Activated CD8-positive, alpha-beta memory T cell treated with anti-CD3 and anti-CD28 coated beads for 24 hours (primary cell): ENCODE data around the gene RASA3.
"Not testable (repeated sequence)": the region's sequence is repeated elsewhere in the genome, so short reads cannot be mapped to it uniquely, and the experiment has no call there.

Source experiments
- DNase-seq: peaks from one replicate; pipeline ENCODE4 v3.0.0-alpha.2; 2020

RASA3 gene

GRCh38 chr13:114030666-114031610 is 101.5 kb downstream of the RASA3 start:
- DNase-seq: no peak

- no peak for DNase-seq
Observed at GRCh38 chr13:114029866-114030625, 102.4 kb downstream of the RASA3 start.

- DNase-seq: no peak
Observed at GRCh38 chr13:114027826-114028225, 104.6 kb downstream of the RASA3 start.

- no peak for DNase-seq
Observed at GRCh38 chr13:114027046-114027715, 105.2 kb downstream of the RASA3 start.

- DNase-seq: no peak
Observed at GRCh38 chr13:114026481-114026880, 105.9 kb downstream of the RASA3 start.

GRCh38 chr13:114025714-114026431 is 106.5 kb downstream of the RASA3 start:
- no peak for DNase-seq

- DNase-seq: no peak
Observed at GRCh38 chr13:114025405-114025713, 107.1 kb downstream of the RASA3 start.

GRCh38 chr13:114024603-114025404 is 107.6 kb downstream of the RASA3 start:
- DNase-seq: no peak

- no peak for DNase-seq
Observed at GRCh38 chr13:114023716-114024602, 108.5 kb downstream of the RASA3 start.

- no peak for DNase-seq
Observed at GRCh38 chr13:114022876-114023275, 109.5 kb downstream of the RASA3 start.

- no peak for DNase-seq
Observed at GRCh38 chr13:114022309-114022669, 110.1 kb downstream of the RASA3 start.

- DNase-seq: no peak
Observed at GRCh38 chr13:114021464-114022308, 110.7 kb downstream of the RASA3 start.

- DNase-seq: no peak
Observed at GRCh38 chr13:114020750-114021463, 111.5 kb downstream of the RASA3 start.

GRCh38 chr13:114020134-114020533 is 112.3 kb downstream of the RASA3 start:
- not testable (repeated sequence) for DNase-seq

- peak; percentile 77 for DNase-seq
Observed at GRCh38 chr13:114019367-114019766, 113.1 kb downstream of the RASA3 start.

- DNase-seq: no peak
Observed at GRCh38 chr13:114018461-114019055, 113.9 kb downstream of the RASA3 start.

- DNase-seq: no peak
Observed at GRCh38 chr13:114017966-114018365, 114.5 kb downstream of the RASA3 start.

GRCh38 chr13:114017028-114017630 is 115.3 kb downstream of the RASA3 start:
- no peak for DNase-seq
